AG04449 (cell line): Measurements from ENCODE around the gene PTPN1.
"Not testable (repeated sequence)": the region's sequence is repeated elsewhere in the genome, so short reads cannot be mapped to it uniquely, and the experiment has no call there.

ENCODE experiments used
- CTCF ChIA-PET: fragments of 350-600 bp; formaldehyde crosslinking; extraction: SDS; loops from one replicate; lab custom pipeline; 2021; ENCODE audit warnings: antibody characterized with exemption; lab: Yijun Ruan, JAX
- POLR2A ChIA-PET: fragments of 400-600, 350-600 bp; formaldehyde crosslinking; extraction: SDS; loops from one replicate; lab custom pipeline; 2020; ENCODE audit warnings: antibody characterized with exemption, inconsistent platforms; lab: Yijun Ruan, JAX
- DNase-seq: peaks from one replicate; pipeline ENCODE4 v3.0.0-alpha.2; 2010; ENCODE audit warnings: low read depth, low spot score
- H3K4me3 ChIP-seq: 2 replicates; pipeline ENCODE4 v1.5.1; 2011; ENCODE audit warnings: low read depth, mild to moderate bottlenecking, control low read depth, low read length
- CTCF ChIP-seq: IDR thresholded peaks from one replicate; pipeline ENCODE4 v1.5.1; 2011; ENCODE audit warnings: mild to moderate bottlenecking, moderate library complexity, low read length, control low read depth, inconsistent platforms; ENCODE audit not compliant: insufficient read depth; ENCODE audit errors: missing control alignments

The PTPN1 gene

DNA sequence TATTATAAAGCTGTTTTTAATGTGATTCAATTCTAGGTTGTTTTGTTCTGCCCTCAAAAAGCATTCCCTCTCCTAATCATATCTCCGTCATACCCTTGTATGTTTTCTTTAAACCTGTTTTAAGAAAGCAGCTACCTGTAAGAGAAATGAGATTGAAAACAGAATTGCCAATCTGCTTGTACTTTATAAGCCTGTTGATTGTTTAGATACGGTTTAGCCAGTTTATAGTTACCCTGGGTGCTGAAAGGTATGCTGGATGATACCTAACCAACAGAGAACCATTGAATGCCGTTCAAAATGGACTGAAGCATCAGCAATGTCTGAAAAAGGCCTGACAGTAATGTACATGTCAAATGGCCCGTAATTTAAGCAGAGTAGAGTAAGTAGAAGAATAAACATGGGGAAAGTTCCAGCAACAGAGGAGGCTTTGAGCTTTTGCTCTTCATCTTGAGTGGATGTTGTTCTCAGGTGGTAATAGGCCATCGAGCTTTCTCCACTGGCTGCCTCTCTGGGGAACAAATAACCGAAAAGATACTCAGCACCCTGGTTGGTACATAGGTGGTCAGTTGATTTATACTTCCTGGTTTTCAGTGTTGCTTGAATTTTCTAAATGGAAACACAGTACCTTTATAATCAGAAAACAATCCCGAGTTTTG, 27.5 kb downstream of the PTPN1 start:
- TF ChIP-seq CTCF, result no peak
- CTCF ChIA-PET, result interaction anchor here (0.9 to 1.5 kb wide), 5 partner anchors 12 to 359 kb away, joined by 3 to 4 read pairs (median 3); no protein-coding TSS in a partner anchor
- DNase-seq, result no peak
- POLR2A ChIA-PET, result no interaction called here
- H3K4me3 ChIP-seq, result no peak overlapping the region

GRCh38 chr20:50538276-50538675, 28.1 kb downstream of the PTPN1 start:
- CTCF ChIA-PET, result interaction anchor here (0.9 to 1.5 kb wide), 4 partner anchors 13 to 255 kb away, joined by 3 to 4 read pairs (median 4); no protein-coding TSS in a partner anchor

DNA sequence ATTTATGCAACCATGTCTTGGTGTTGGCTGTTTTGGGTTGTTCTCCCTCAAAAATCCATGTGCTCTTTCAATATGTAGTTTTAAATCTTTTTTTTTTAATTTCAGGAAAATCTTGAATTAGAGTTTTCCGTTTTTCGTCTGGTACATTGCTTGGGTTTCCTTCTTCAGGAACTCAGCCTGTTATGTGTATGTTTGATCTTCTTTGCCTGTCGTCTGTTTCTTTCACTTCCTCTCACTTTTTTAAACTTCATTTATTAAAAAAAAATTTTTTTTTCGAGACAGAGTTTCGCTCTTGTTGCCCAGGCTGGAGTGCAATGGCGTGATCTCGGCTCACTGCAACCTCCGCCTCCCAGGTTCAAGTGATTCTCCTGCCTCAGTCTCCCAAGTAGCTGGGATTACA, 29.6 kb downstream of the PTPN1 start:
- H3K4me3 ChIP-seq, DNase-seq, POLR2A ChIA-PET: not testable (repeated sequence)
- CTCF ChIA-PET, result interaction anchor here (0.6 to 1.2 kb wide), 2 partner anchors 26 to 28 kb away, joined by 3 read pairs; no protein-coding TSS in a partner anchor

More at GRCh38 chr20:50538276-50538675, 28.1 kb downstream of the PTPN1 start:
- no peak for DNase-seq
- POLR2A ChIA-PET, result no interaction called here
- H3K4me3 ChIP-seq, result no peak overlapping the region
- no peak for TF ChIP-seq CTCF

DNA sequence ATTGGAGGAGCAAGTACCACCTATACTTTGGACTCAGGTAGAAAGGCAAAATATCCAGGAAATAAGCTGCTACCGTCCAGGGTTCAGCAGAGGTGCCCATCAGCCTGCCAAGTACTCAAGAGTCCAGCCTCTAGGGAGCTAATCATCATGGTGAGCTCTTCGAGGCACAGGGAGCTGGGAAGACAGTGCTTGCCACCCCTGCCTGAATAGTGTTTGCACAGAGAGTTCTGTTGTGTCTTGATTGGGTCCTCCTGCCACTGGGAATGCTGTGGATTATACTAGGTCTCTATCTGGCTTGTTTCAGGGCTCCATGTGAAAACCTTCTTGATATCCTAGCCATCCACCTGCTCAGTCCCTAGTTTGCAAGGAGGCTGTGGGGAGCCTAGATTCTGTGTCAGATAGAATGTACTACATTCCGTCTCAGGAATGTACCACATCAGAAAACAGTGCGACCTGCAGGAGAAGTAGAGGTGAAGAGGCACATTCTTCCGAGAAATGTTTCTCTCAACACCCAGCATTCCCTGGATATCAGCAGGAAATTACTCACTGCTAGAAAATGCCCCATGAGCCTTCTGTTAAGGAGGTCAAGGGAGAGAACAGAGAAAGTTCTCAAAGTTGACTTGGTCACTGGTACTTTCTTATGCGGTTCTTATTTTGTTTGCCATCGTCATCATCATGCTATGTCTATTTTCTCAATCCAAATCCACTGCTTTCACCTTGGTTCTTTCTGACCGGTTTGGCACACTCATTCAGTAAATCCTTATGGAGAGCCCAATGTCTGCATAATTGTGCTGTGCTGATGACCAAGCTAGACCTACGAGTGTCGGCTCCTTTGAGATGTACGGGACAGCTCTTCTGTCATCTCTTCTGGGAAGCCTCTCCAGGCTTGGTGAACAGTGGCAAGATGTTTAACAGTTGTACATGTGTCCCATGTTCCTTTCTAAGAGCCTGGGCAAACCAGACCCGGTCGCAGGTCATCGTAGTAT, 30.7 kb downstream of the PTPN1 start:
- TF ChIP-seq CTCF, result no peak
- no peak overlapping the region for H3K4me3 ChIP-seq
- peak; percentile 36 for DNase-seq
- ChIA-PET CTCF (interaction anchor here (1.2 to 2.0 kb wide), 3 partner anchors 8 to 35 kb away, joined by 3 to 6 read pairs (median 3); no protein-coding TSS in a partner anchor), POLR2A (no interaction called here)

DNA sequence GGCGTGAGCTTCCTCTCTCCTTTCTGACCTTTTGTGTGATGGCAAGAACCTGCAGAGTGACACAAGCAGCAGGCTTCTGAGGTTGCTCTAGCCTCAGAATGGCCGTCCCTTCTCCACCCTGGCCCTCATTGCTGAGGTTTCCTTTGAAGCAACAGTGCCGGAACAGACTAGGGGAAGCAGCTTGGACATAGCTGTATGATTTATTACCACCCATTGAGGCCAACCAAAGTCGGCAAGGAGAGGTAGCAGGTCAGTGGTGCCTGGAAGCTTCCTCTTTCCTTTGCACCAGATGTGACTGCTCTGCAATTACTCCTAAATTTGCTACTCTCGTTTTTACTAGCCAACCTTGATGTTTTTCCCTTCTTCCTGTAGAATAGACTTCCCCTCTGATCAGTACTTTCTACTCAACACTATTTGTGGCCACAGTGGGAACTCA, 31.4 kb downstream of the PTPN1 start:
- H3K4me3 ChIP-seq, result no peak overlapping the region
- DNase-seq, result no peak
- POLR2A ChIA-PET, result no interaction called here
- TF ChIP-seq CTCF, result no peak
- CTCF ChIA-PET, result interaction anchor here (1.2 to 2.0 kb wide), 3 partner anchors 9 to 47 kb away, joined by 3 to 6 read pairs (median 3); no protein-coding TSS in a partner anchor

- CTCF ChIA-PET, result no interaction called here
- POLR2A ChIA-PET, result no interaction called here
- no peak for DNase-seq
- H3K4me3 ChIP-seq, result no peak overlapping the region
- no peak for TF ChIP-seq CTCF
Observed at GRCh38 chr20:50543326-50543725, 33.1 kb downstream of the PTPN1 start.
